ENCODE data around the gene PLEKHM3. TPM values are rescaled to one million over a fixed set of nuclear protein-coding genes. Genes with fewer than 3 reads are reported as not detected.
A peak's percentile ranks its signal among the peaks of the same experiment; 100 is the strongest.

Gene PLEKHM3
- total RNA-seq, 1 donor from 2014 or later, result 18.5 TPM

DNA sequence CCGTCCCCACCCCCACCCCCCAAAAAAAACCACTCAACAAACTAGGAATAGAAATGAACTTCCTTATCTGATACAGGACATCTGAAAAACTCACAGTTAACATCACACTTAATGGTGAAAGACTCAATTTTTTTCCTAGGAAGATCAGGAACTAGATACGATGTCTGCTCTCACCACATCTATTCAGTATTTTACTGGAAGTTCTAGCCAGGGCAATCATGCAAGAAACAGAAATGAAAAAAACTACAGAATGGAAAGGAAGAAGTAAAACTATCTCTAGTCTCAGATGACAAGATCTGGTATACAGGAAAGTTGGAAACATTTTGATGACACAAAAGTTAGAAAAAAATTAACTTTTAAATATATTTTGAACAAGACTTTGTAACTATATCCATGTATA is 141.2 kb downstream of the PLEKHM3 start:
- DNase-seq, result no peak

DNA sequence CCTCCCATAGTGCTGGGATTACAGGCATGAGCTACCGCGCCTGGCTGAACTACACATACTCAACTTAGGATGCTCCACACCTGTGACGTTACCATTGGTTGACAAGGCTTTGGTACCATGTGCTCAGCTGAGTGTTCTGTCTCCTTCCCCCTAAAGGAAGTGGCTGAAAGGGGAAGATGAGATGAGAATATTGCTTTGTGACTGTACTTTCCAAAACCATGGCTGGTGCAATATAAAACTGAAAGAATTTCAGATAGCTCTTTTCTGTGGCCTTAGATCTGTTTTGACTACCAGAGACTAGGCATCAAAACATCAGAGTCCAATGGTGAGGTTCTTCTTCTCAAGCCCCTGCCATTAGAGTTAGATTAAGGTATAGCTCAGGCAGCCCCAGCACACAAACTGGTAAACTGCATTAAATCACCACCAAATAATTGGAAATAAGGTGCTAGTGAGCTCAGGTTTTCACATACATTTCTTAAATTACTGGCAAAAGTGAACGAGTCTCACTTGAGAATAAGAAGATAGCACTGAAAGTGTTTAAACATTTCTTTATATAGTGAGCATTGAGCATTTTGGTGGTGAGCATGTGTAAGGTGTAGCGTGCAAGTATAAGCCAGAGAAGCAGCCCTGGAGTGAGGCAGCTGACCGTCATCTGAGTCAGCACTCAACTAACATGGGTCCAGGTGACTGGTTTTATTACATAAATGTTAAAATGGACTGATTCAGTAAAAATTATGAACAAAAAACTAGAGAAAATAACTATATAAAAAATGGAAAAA is 142.1 kb downstream of the PLEKHM3 start:
- no peak for DNase-seq

- no peak for DNase-seq
Measured at GRCh38 chr2:207881902-207882301, 143.4 kb downstream of the PLEKHM3 start.

GRCh38 chr2:207879536-207879935 is 145.8 kb downstream of the PLEKHM3 start:
- peak; percentile 27 for DNase-seq

- no peak for DNase-seq
Measured at GRCh38 chr2:207876842-207877535, 148.3 kb downstream of the PLEKHM3 start.

DNA sequence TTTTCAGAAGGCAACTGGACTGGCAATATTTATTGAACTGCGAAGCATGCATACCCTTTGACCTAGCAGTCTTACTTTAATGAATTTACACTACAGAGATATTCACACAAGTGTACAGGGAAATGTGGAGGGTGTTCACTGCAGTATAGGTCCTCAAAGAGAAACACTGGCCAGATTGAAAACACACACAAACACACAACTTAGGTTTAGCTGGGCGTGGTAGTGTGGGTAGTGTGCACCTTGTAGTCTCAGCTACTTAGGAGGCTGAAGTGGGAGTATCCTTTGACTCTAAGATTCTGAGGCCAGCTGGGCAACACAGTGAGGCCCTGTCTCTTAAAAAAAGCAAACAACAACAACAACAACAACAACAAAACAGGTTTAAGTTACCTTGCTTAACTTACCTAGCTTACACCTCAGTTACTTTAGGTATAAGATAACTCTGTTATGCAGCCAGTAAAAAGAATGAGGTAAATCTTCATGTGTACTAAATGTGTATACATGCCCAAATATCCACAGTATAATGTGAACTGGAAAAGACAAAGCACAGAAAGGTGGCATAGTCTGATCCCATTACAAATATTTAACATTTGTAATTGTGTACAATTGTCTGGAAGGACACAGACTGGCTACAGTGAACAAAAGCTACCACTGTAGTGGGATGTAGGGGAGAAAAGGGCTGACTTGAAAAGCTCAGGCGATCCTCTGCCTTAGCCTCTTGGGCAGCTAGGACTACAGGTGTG is 149.7 kb downstream of the PLEKHM3 start:
- DNase-seq, result no peak

- DNase-seq, result no peak
Measured at GRCh38 chr2:207873794-207874193, 151.5 kb downstream of the PLEKHM3 start.

DNA sequence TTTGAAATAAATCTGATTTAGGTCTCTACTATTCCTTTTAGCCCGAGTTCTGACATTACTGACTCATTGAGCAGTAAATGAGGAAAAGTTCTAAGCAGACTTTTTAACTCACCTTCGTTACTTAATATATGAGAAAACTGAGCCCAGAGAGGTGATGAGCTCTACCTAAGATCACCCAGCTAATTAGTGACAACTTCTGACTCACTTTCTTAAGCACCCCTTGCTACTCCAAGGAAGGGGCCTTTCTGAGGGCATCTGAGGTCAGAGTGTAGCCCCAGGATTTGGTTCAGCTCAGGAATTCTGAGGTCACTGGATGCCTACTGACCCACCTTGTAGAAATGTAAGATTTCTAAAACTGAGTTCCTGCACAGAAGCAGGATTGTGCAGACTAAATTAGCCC is 153.4 kb downstream of the PLEKHM3 start:
- DNase-seq, result no peak

DNA sequence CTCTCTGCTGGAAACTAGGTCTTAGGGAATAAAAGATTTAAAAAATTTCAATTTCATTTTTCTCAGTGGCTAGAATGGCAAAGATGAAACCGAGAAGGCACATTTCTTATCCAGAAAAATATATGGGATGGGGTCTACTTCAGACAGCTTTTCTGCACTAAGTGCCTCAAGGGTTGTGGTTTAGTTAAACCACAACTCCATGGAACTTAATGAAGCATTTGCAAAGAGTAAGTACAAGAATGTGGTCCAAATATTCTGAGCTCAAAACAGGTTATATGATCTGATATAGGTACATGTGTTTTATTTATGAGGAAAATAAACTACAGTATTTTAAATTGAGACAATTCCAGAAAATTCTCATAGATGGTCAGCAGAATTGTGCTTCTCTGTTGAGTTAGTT is 153.8 kb downstream of the PLEKHM3 start:
- DNase-seq, result no peak

DNA sequence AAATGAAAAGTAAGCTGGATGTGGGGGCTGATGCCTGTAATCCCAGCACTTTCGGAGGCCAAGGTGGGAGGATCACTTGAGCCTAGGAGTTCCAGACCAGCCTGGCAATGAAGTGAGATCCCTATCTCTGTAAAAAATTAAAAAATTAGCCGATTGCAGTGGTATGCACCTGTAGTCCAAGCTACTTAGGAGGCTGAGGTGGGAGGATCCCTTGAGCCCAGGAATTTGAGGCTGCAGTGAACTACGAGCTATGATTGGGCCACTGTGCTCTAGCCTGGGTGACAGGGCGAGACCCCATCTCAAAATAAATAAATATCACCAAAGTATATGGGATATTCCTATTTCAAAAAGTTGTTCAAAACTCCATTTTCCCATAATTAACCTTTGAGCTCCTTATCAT is 154.5 kb downstream of the PLEKHM3 start:
- DNase-seq, result no peak

- DNase-seq, result peak; percentile 46
Measured at GRCh38 chr2:207869784-207870778, 155.2 kb downstream of the PLEKHM3 start.

GRCh38 chr2:207868855-207869596 is 156.3 kb downstream of the PLEKHM3 start:
- no peak for DNase-seq

GRCh38 chr2:207867905-207868304 is 157.4 kb downstream of the PLEKHM3 start:
- DNase-seq, result no peak

DNA sequence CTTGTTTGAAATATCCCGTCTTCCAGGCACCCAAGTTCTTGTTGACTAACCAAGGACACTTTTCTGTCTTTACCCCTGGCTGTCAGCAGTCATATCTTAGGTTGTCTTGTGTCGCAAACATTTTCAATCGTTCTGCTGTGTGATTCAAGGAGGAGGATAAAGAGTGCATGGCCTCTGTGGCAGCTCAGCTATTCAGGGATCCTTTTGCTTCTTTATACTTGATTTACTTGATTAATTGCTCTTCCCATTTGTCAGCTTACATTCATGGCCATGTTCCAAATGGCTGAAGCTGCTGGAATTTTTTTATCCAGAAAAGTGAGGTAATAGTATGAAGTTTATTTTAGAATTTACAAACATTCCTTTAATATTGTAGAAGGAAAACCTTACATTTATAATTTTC is 158.3 kb downstream of the PLEKHM3 start:
- DNase-seq, result no peak

- DNase-seq, result no peak
Measured at GRCh38 chr2:207865210-207865609, 160.1 kb downstream of the PLEKHM3 start.

GRCh38 chr2:207863345-207863744 is 162.0 kb downstream of the PLEKHM3 start:
- DNase-seq, result no peak

- DNase-seq, result no peak
Measured at GRCh38 chr2:207861789-207862188, 163.5 kb downstream of the PLEKHM3 start.

- no peak for DNase-seq
Measured at GRCh38 chr2:207860685-207861084, 164.6 kb downstream of the PLEKHM3 start.

GRCh38 chr2:207855591-207855990 is 169.7 kb downstream of the PLEKHM3 start:
- DNase-seq, result no peak

- no peak for DNase-seq
Measured at GRCh38 chr2:207854484-207855440, 170.6 kb downstream of the PLEKHM3 start.

Measured in dermis blood vessel endothelial cell (primary cell).